ENCODE measurements around the gene CDYL.
"Not testable (repeated sequence)": the region's sequence is repeated elsewhere in the genome, so short reads cannot be mapped to it uniquely, and the experiment has no call there.

Gene CDYL

GRCh38 chr6:5003604-5004372 is 227.6 kb downstream of the CDYL start, which contains the start of gene RPP40:
Gene RPP40, minus strand, starts transcription at chr6:5004037. Its CDS starts 35 bp downstream, at chr6:5004002.
- DNase-seq (ENCODE audit: low read depth, low spot score): peak; percentile 86

- no peak for DNase-seq (ENCODE audit: low read depth, low spot score)
Measured at GRCh38 chr6:5004373-5005037, 228.3 kb downstream of the CDYL start.

- not testable (repeated sequence) for DNase-seq (ENCODE audit: low read depth, low spot score)
Measured at GRCh38 chr6:5005038-5005433, 228.8 kb downstream of the CDYL start.

Data from brain pericyte (primary cell).